CD4-positive, alpha-beta T cell (primary cell): ENCODE measurements around the gene RNF5. TPM values are rescaled to one million over a fixed set of nuclear protein-coding genes. Genes with fewer than 3 reads are reported as not detected.

ENCODE experiments used
- ATAC-seq: fragments of 200-7000 bp; cut with Tn5 transposase; one replicate; pipeline ENCODE4 v1.10.0; 2022; ENCODE audit warnings: mild to moderate bottlenecking; ENCODE audit not compliant: poor library complexity
- CTCF ChIA-PET: fragments of 350-600 bp; sonication (Branson Sonifier 250); formaldehyde crosslinking; loops from one replicate; lab custom pipeline; 2021; ENCODE audit warnings: antibody characterized with exemption, inconsistent platforms; lab: Charles Lee
- POLR2A ChIA-PET: fragments of 350-600 bp; sonication (Branson Sonifier 250); formaldehyde crosslinking; loops from one replicate; lab custom pipeline; 2021; ENCODE audit warnings: antibody characterized with exemption, inconsistent platforms; lab: Charles Lee
- DNase-seq, 14 experiments: peaks; one replicate each; pipeline ENCODE4 v3.0.0-alpha.2; 2013 to 2020; ENCODE audit warnings: mixed read lengths in 2 of 14
- H3K27ac ChIP-seq, 2 donors: one replicate each; pipeline versions ENCODE4 v1.5.1 to v1.7.0; 2013; ENCODE audit warnings: low read length in 2 of 2, low read depth in 1 of 2, mild to moderate bottlenecking in 1 of 2
- H3K27me3 ChIP-seq, 2 experiments: 1 replicate in 1 of 2; 2 replicates in 1 of 2; pipeline versions ENCODE4 v1.6.1 to v1.7.0; 2013; ENCODE audit warnings: low read length in 2 of 2, control low read depth in 1 of 2, mild to moderate bottlenecking in 1 of 2, moderate library complexity in 1 of 2; ENCODE audit not compliant: insufficient read depth in 2 of 2, control insufficient read depth in 1 of 2
- H3K36me3 ChIP-seq: one replicate; pipeline ENCODE4 v1.6.1; 2013; ENCODE audit warnings: low read length, control low read depth; ENCODE audit not compliant: insufficient read depth
- H3K4me1 ChIP-seq: one replicate; pipeline ENCODE4 v1.6.1; 2013; ENCODE audit warnings: low read length, control low read depth; ENCODE audit not compliant: insufficient read depth
- H3K4me3 ChIP-seq: one replicate; pipeline ENCODE4 v1.5.1; 2013; ENCODE audit warnings: mild to moderate bottlenecking, low read length, moderate library complexity
- H3K9me3 ChIP-seq, 2 experiments: 1 replicate in 1 of 2; 2 replicates in 1 of 2; pipeline versions ENCODE4 v1.6.1 to v1.7.0; 2013; ENCODE audit warnings: low read length in 2 of 2, mild to moderate bottlenecking in 2 of 2, control low read depth in 1 of 2, moderate library complexity in 1 of 2; ENCODE audit not compliant: control insufficient read depth in 1 of 2, insufficient read depth in 1 of 2
- H3K27ac Mint-ChIP-seq: one replicate; pipeline ENCODE4 v1.8.0; 2020; ENCODE audit warnings: mixed read lengths
- H3K27me3 Mint-ChIP-seq: one replicate; pipeline ENCODE4 v1.8.0; 2021; ENCODE audit warnings: mixed read lengths
- H3K36me3 Mint-ChIP-seq: one replicate; pipeline ENCODE4 v1.8.0; 2021; ENCODE audit warnings: low read depth, mixed read lengths
- H3K4me1 Mint-ChIP-seq: one replicate; pipeline ENCODE4 v1.8.0; 2021; ENCODE audit warnings: low read depth, mixed read lengths
- H3K4me3 Mint-ChIP-seq: one replicate; pipeline ENCODE4 v1.8.0; 2020; ENCODE audit warnings: mild to moderate bottlenecking, mixed read lengths
- H3K9me3 Mint-ChIP-seq: one replicate; pipeline ENCODE4 v1.8.0; 2020; ENCODE audit warnings: mixed read lengths
- CTCF ChIP-seq: fragments of 200-600 bp; IDR thresholded peaks from one replicate; pipeline ENCODE4 v1.8.0; 2022; ENCODE audit warnings: antibody characterized with exemption, mild to moderate bottlenecking
- intact Hi-C, 2 experiments: fragments of 100-400 bp; cut with DNase I in 1 of 2; cut with micrococcal nuclease in 1 of 2; formaldehyde crosslinking; loops; one replicate each; pipeline versions ENCODE4 v1.15.1 to v1.9.0; 2023 to 2025; cut with DNase I, micrococcal nuclease
- total RNA-seq, 174 experiments: library from RNA in 2 of 174; stranded (reverse) in 2 of 174; gene quantifications; one replicate each; pipeline ENCODE4 v1.2.3 and lab custom pipeline; 2021 to 2026

RNF5 gene
- total RNA-seq, 2 experiments from 2014 or later: 9.6 to 9.9 TPM

- H3K27ac Mint-ChIP-seq: no peak overlapping the region
- intact Hi-C loops: loop anchor here in 1 of 2 experiments (10.0 kb wide), 1 partner anchor 196 kb away; the partner anchor contains the start of gene DXO
- H3K4me1 Mint-ChIP-seq: peaks cover 48% of the 10 kb centered on the region
- H3K27me3 Mint-ChIP-seq: no peaks in the 10 kb centered on the region
- no peak for TF ChIP-seq CTCF
- POLR2A ChIA-PET: interaction anchor here (0.5 to 1.0 kb wide), 2 partner anchors 19 to 1958 kb away, joined by 3 to 4 read pairs; partner anchors contain the start of genes PBX2 and TRIM26
- Histone ChIP-seq H3K9me3 (no peaks in the 10 kb centered on the region), H3K4me3 (no peak overlapping the region), H3K27me3 (no peaks in the 10 kb centered on the region), H3K36me3 (peaks cover 45% of the 10 kb centered on the region), H3K27ac (no peak overlapping the region), H3K4me1 (peaks cover 32% of the 10 kb centered on the region)
- ATAC-seq: no peak
- H3K4me3 Mint-ChIP-seq: peak overlapping the region; percentile 44
- no peaks in the 10 kb centered on the region for H3K9me3 Mint-ChIP-seq
- no peak for DNase-seq
- CTCF ChIA-PET: no interaction called here
- H3K36me3 Mint-ChIP-seq: peaks cover 41% of the 10 kb centered on the region
These were observed 7.0 kb upstream of the RNF5 start for GRCh38 chr6:32171234-32171633.

GRCh38 chr6:32173051-32173727 is 5.0 kb upstream of the RNF5 start:
- Histone ChIP-seq H3K4me1 (peaks cover 47% of the 10 kb centered on the region), H3K27me3 (no peaks in the 10 kb centered on the region), H3K9me3 (no peaks in the 10 kb centered on the region), H3K4me3 (no peak overlapping the region), H3K27ac (no peak overlapping the region), H3K36me3 (peaks cover 25% of the 10 kb centered on the region)
- CTCF ChIA-PET: no interaction called here
- Mint-ChIP-seq H3K4me3 (peak overlapping the region; percentile 55), H3K27me3 (no peaks in the 10 kb centered on the region), H3K36me3 (peaks cover 40% of the 10 kb centered on the region), H3K4me1 (peaks cover 66% of the 10 kb centered on the region), H3K27ac (peak overlapping the region; percentile 24), H3K9me3 (no peaks in the 10 kb centered on the region)
- intact Hi-C loops: loop anchor here in 1 of 2 experiments (10.0 kb wide), 1 partner anchor 198 kb away; the partner anchor contains the start of gene DXO
- DNase-seq (no peak), ATAC-seq (no peak)
- no peak for TF ChIP-seq CTCF
- POLR2A ChIA-PET: interaction anchor here (1.0 kb wide), 1 partner anchor 27 kb away, joined by 4 read pairs; no protein-coding TSS in a partner anchor

GRCh38 chr6:32174416-32174815 is 3.8 kb upstream of the RNF5 start:
- no peaks in the 10 kb centered on the region for H3K27me3 Mint-ChIP-seq
- peaks cover 56% of the 10 kb centered on the region for H3K4me1 ChIP-seq
- H3K36me3 Mint-ChIP-seq: peaks cover 40% of the 10 kb centered on the region
- ChIA-PET POLR2A (no interaction called here), CTCF (no interaction called here)
- no peak overlapping the region for H3K27ac ChIP-seq
- no peak overlapping the region for H3K4me3 ChIP-seq
- intact Hi-C loops: loop anchor here in 1 of 2 experiments (10.0 kb wide), 1 partner anchor 200 kb away; the partner anchor contains the start of gene DXO
- no peak for TF ChIP-seq CTCF
- peaks cover 13% of the 10 kb centered on the region for H3K36me3 ChIP-seq
- no peaks in the 10 kb centered on the region for H3K9me3 ChIP-seq
- peaks cover 79% of the 10 kb centered on the region for H3K4me1 Mint-ChIP-seq
- peak overlapping the region; percentile 91 for H3K4me3 Mint-ChIP-seq
- H3K9me3 Mint-ChIP-seq: no peaks in the 10 kb centered on the region
- ATAC-seq (no peak), DNase-seq (no peak)
- H3K27me3 ChIP-seq: no peaks in the 10 kb centered on the region
- peak overlapping the region; percentile 18 for H3K27ac Mint-ChIP-seq
